HEK293 (cell line): ENCODE measurements around the gene SKIC8.

Experiments used
- CTCF ChIP-seq: fragments of 450-650 bp; formaldehyde crosslinking; IDR thresholded peaks from 2 replicates; pipeline ENCODE4 v1.5.1; 2016; ENCODE audit warnings: missing biosample characterization, missing genetic modification characterization
- FEZF1 ChIP-seq: fragments of 450-650 bp; formaldehyde crosslinking; IDR thresholded peaks from 2 replicates; pipeline ENCODE4 v1.5.1; 2016; ENCODE audit warnings: missing biosample characterization, missing genetic modification characterization
- HOXD13 ChIP-seq: sonication (generic); formaldehyde crosslinking; IDR thresholded peaks from 2 replicates; pipeline ENCODE4 v1.8.0; 2022; ENCODE audit warnings: missing genetic modification reagents, borderline replicate concordance
- KLF1 ChIP-seq: fragments of 450-650 bp; formaldehyde crosslinking; IDR thresholded peaks from 2 replicates; pipeline ENCODE4 v1.5.1; 2016; ENCODE audit warnings: missing biosample characterization, missing genetic modification characterization
- ZBTB7A ChIP-seq: fragments of 450-650 bp; formaldehyde crosslinking; IDR thresholded peaks from 2 replicates; pipeline ENCODE4 v1.5.1; 2016; ENCODE audit warnings: low read depth, missing biosample characterization, missing genetic modification characterization
- ZNF426 ChIP-seq: fragments of 450-650 bp; formaldehyde crosslinking; IDR thresholded peaks from 2 replicates; pipeline ENCODE4 v1.5.1; 2017; ENCODE audit warnings: missing biosample characterization, missing genetic modification characterization, mild to moderate bottlenecking, inconsistent platforms, moderate library complexity
- ZNF449 ChIP-seq: fragments of 450-650 bp; formaldehyde crosslinking; IDR thresholded peaks from 2 replicates; pipeline ENCODE4 v1.5.1; 2017; ENCODE audit warnings: missing biosample characterization, mild to moderate bottlenecking, missing genetic modification characterization, moderate library complexity
- ZNF843 ChIP-seq: fragments of 450-650 bp; formaldehyde crosslinking; IDR thresholded peaks from 2 replicates; pipeline ENCODE4 v1.5.1; 2016; ENCODE audit warnings: missing biosample characterization, missing genetic modification characterization

- TF ChIP-seq CTCF (no peak), ZBTB7A (tag by site-specific recombination) (no peak), ZNF426 (no peak), ZNF449 (tag by site-specific recombination) (no peak), KLF1 (no peak), FEZF1 (tag by site-specific recombination) (no peak), ZNF843 (tag by site-specific recombination) (no peak), HOXD13 (no peak)
Observed at GRCh38 chr15:78259232-78259631, 40.2 kb downstream of the SKIC8 start.
